ENCODE data around the gene SF3B1. TPM values are rescaled to one million over a fixed set of nuclear protein-coding genes. Genes with fewer than 3 reads are reported as not detected.
"Not testable (repeated sequence)": the region's sequence is repeated elsewhere in the genome, so short reads cannot be mapped to it uniquely, and the experiment has no call there.

SF3B1 gene
- total and polyA plus RNA-seq, 2 donors (not counting 1 experiment from before 2014, with no cell fraction given), result 524 to 722 TPM

DNA sequence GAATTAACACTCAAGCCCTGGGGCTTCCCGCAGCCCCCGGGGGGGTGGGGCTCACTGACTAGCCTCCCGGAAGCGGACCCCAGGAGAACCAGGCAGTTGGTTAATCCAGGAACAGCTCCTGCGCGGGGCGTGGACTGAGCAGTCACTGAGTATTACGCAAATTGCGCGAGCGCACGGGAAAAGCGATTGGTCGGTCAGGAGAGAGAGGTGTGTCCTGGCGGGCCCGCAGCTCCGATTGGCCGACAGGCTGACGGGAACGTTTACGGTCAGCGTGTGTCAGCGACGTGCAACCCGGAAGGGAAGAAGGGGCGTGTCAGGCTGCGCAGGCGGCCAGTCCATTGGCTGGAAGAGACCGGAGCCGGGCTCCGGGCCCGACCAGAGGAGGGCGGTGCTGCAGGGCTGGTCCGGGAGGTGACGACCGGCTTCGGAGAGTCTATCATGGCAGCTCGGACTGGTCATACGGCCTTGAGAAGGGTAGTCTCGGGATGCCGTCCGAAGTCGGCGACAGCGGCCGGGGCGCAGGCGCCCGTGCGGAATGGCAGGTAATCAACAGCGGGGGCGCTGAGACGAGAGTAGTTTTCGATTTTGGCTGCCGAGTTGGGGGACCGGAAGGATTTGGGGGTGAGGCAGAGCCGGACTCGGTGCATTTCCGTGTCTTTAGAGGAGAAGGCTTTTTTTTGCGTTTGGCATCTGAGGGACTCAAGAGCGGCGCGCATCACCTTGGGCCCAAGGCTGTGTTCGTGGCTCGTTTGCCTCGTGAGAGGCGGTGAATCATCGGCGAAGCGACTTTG, 18.5 kb upstream of the SF3B1 start, which contains the start of gene COQ10B:
Gene COQ10B (plus strand): TSS at position 430 of the 791 bp plus-strand sequence. CDS start 9 bp downstream, at position 439.
- Histone ChIP-seq H3K4me2 (replicated peaks; ENCODE audit: low read depth, low read length, poor library complexity, severe bottlenecking) (peak within 1 kb of the TSS; percentile 79), H3K27me3 (replicated peaks in 1 of 4; ENCODE audit: control extremely low read depth in 1 of 4, control insufficient read depth in 3 of 4, insufficient read depth in 4 of 4, low read length in 3 of 4) (no peaks in the 10 kb centered on the region), H4K20me1 (ENCODE audit: control insufficient read depth, insufficient read depth, low read length, poor library complexity, severe bottlenecking) (peaks cover 16% of the 10 kb centered on the region), H3K9ac (ENCODE audit: low read length) (peak within 1 kb of the TSS; percentile 90), H3K79me2 (ENCODE audit: control insufficient read depth, insufficient read depth, low read length) (peaks cover 46% of the 10 kb centered on the region), H3K36me3 (replicated peaks in 1 of 2; ENCODE audit: control extremely low read depth in 1 of 2, control insufficient read depth in 1 of 2, extremely low read depth in 1 of 2, insufficient read depth in 2 of 2, low read length in 1 of 2) (no peaks in the 10 kb centered on the region), H3K27ac (ENCODE audit: low read length in 2 of 2) (peak within 1 kb of the TSS; percentile 95 to 96), H3K9me3 (ENCODE audit: control extremely low read depth in 1 of 3, control insufficient read depth in 2 of 3, insufficient read depth in 1 of 3, low read length in 2 of 3) (peaks cover 0 to 3% (median 0%) of the 10 kb centered on the region in 3 donors), H3K4me1 (ENCODE audit: control insufficient read depth in 2 of 2, insufficient read depth in 2 of 2, low read length in 2 of 2) (peaks cover 17 to 19% of the 10 kb centered on the region in 2 donors), H3K4me3 (ENCODE audit: control extremely low read depth in 1 of 5, extremely low read depth in 1 of 5, insufficient read depth in 1 of 5, low read depth in 2 of 5, low read length in 4 of 5) (peak within 1 kb of the TSS; percentile 82 to 99 (median 89)), H2AFZ (ENCODE audit: insufficient read depth, low read depth, low read length, poor library complexity, severe bottlenecking) (peak within 1 kb of the TSS; percentile 83)
- ATAC-seq (ENCODE audit: low read depth), result peak; percentile 90
- no peak for TF ChIP-seq EZH2 (IDR thresholded peaks at IDR 0.05; ENCODE audit: borderline replicate concordance, insufficient read depth, low read depth, low read length, poor library complexity, severe bottlenecking)
- no peaks in the 10 kb centered on the region for H3K9me3 Mint-ChIP-seq (ENCODE audit: insufficient read depth)
- peak; percentile 99 for DNase-seq
- ChIA-PET CTCF (interaction anchor here (0.6 to 1.6 kb wide), 5 partner anchors 17 to 844 kb away, joined by 3 to 6 read pairs (median 5); partner anchors contain the start of gene SF3B1), POLR2A (interaction anchor here (0.6 to 2.0 kb wide), 10 partner anchors 13 to 252 kb away, joined by 3 to 27 read pairs (median 3); partner anchors contain the start of genes HSPD1, HSPE1, MARS2 and MOB4)
- H3K27ac Mint-ChIP-seq, result peak within 1 kb of the TSS; percentile 99
- under 1% methylated on average over 70 of the region's 70 CpGs for WGBS (ENCODE audit: insufficient coverage)
- peak within 1 kb of the TSS; percentile 99 for H3K4me3 Mint-ChIP-seq
- intact Hi-C loops (cut with micrococcal nuclease), result loop anchor here (1.0 kb wide), 5 partner anchors 18 to 527 kb away; partner anchors contain the start of genes HSPE1, MARS2, MOB4 and PGAP1
- H3K4me1 Mint-ChIP-seq, result peaks cover 42% of the 10 kb centered on the region
- no peaks in the 10 kb centered on the region for H3K27me3 Mint-ChIP-seq

DNA sequence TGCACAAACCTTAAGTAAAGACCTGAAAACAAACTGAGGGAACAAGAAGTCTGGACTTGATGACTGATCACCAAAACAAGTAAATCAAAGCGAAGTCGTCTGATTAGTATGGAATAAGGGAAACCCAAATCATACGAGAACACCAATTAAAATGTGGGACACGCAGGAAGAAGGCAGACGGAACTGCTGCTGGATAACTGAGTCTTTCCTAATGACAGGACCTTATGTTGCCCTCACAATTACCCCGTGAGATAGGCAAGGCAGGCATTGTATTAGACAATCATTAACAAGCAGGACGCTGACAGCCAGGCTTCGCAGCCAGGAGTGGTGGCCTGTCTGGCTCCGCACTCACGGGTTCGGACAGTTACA, 17.9 kb upstream of the SF3B1 start:
- H4K20me1 ChIP-seq (ENCODE audit: control insufficient read depth, insufficient read depth, low read length, poor library complexity, severe bottlenecking), result peaks cover 16% of the 10 kb centered on the region
- H3K4me3 ChIP-seq (ENCODE audit: control extremely low read depth in 1 of 5, extremely low read depth in 1 of 5, insufficient read depth in 1 of 5, low read depth in 2 of 5, low read length in 4 of 5), result peak overlapping the region; percentile 82 to 99 (median 83)
- ATAC-seq (ENCODE audit: low read depth), result no peak
- intact Hi-C loops (cut with micrococcal nuclease), result loop anchor here (1.0 kb wide), 5 partner anchors 17 to 526 kb away; partner anchors contain the start of genes HSPE1, MARS2, MOB4 and PGAP1
- H3K79me2 ChIP-seq (ENCODE audit: control insufficient read depth, insufficient read depth, low read length), result peaks cover 40% of the 10 kb centered on the region
- ChIA-PET CTCF (interaction anchor here (0.6 to 1.6 kb wide), 5 partner anchors 16 to 844 kb away, joined by 3 to 6 read pairs (median 5); partner anchors contain the start of gene SF3B1), POLR2A (interaction anchor here (0.6 to 2.0 kb wide), 10 partner anchors 12 to 252 kb away, joined by 3 to 27 read pairs (median 3); partner anchors contain the start of genes HSPD1, HSPE1, MARS2 and MOB4)
- peak overlapping the region; percentile 95 to 96 for H3K27ac ChIP-seq (ENCODE audit: low read length in 2 of 2)
- peak overlapping the region; percentile 90 for H3K9ac ChIP-seq (ENCODE audit: low read length)
- TF ChIP-seq, protein P1, sequence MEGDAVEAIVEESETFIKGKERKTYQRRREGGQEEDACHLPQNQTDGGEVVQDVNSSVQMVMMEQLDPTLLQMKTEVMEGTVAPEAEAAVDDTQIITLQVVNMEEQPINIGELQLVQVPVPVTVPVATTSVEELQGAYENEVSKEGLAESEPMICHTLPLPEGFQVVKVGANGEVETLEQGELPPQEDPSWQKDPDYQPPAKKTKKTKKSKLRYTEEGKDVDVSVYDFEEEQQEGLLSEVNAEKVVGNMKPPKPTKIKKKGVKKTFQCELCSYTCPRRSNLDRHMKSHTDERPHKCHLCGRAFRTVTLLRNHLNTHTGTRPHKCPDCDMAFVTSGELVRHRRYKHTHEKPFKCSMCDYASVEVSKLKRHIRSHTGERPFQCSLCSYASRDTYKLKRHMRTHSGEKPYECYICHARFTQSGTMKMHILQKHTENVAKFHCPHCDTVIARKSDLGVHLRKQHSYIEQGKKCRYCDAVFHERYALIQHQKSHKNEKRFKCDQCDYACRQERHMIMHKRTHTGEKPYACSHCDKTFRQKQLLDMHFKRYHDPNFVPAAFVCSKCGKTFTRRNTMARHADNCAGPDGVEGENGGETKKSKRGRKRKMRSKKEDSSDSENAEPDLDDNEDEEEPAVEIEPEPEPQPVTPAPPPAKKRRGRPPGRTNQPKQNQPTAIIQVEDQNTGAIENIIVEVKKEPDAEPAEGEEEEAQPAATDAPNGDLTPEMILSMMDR (IDR thresholded peaks at IDR 0.05), result no peak
- TF ChIP-seq EZH2 (IDR thresholded peaks at IDR 0.05; ENCODE audit: borderline replicate concordance, insufficient read depth, low read depth, low read length, poor library complexity, severe bottlenecking), result no peak
- peaks cover 17 to 19% of the 10 kb centered on the region in 2 donors for H3K4me1 ChIP-seq (ENCODE audit: control insufficient read depth in 2 of 2, insufficient read depth in 2 of 2, low read length in 2 of 2)
- no peaks in the 10 kb centered on the region for H3K36me3 ChIP-seq (replicated peaks in 1 of 2; ENCODE audit: control extremely low read depth in 1 of 2, control insufficient read depth in 1 of 2, extremely low read depth in 1 of 2, insufficient read depth in 2 of 2, low read length in 1 of 2)
- Mint-ChIP-seq H3K4me3 (peak overlapping the region; percentile 99), H3K27me3 (no peaks in the 10 kb centered on the region), H3K4me1 (peaks cover 40% of the 10 kb centered on the region), H3K9me3 (ENCODE audit: insufficient read depth) (no peaks in the 10 kb centered on the region), H3K27ac (peak overlapping the region; percentile 99)
- no peaks in the 10 kb centered on the region for H3K27me3 ChIP-seq (replicated peaks in 1 of 4; ENCODE audit: control extremely low read depth in 1 of 4, control insufficient read depth in 3 of 4, insufficient read depth in 4 of 4, low read length in 3 of 4)
- DNase-seq, result no peak
- H3K9me3 ChIP-seq (ENCODE audit: control extremely low read depth in 1 of 3, control insufficient read depth in 2 of 3, insufficient read depth in 1 of 3, low read length in 2 of 3), result peaks cover 0 to 3% (median 0%) of the 10 kb centered on the region in 3 donors
- H2AFZ ChIP-seq (ENCODE audit: insufficient read depth, low read depth, low read length, poor library complexity, severe bottlenecking), result peak overlapping the region; percentile 83
- WGBS (ENCODE audit: insufficient coverage), result 0% methylated on average over 9 of the region's 11 CpGs
- H3K4me2 ChIP-seq (replicated peaks; ENCODE audit: low read depth, low read length, poor library complexity, severe bottlenecking), result peak overlapping the region; percentile 79

DNA sequence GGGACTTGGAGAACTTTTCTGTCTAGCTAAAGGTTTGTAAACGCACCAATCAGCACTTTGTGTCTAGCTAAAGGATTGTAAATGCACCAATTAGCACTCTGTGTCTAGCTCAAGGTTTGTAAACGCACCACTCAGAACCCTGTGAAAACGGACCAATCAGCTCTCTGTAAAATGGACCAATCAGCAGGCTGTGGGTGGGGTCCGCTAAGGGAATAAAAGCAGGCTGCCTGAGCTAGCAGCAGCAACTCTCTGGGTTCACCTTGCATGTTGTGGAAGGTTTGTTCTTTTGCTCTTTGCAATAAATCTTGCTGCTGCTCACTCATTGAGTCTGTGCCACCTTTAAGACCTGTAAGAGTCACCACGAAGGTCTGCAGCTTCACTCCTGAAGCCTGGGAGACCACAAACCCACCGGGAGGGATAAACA, 16.1 kb upstream of the SF3B1 start:
- H3K27me3 ChIP-seq (replicated peaks in 1 of 4; ENCODE audit: control extremely low read depth in 1 of 4, control insufficient read depth in 3 of 4, insufficient read depth in 4 of 4, low read length in 3 of 4); H3K27ac ChIP-seq (ENCODE audit: low read length in 2 of 2); intact Hi-C loops (cut with micrococcal nuclease); H3K27ac Mint-ChIP-seq; H3K9ac ChIP-seq (ENCODE audit: low read length); H3K9me3 Mint-ChIP-seq (ENCODE audit: insufficient read depth); H3K36me3 ChIP-seq (replicated peaks in 1 of 2; ENCODE audit: control extremely low read depth in 1 of 2, control insufficient read depth in 1 of 2, extremely low read depth in 1 of 2, insufficient read depth in 2 of 2, low read length in 1 of 2); ATAC-seq (ENCODE audit: low read depth); H3K4me3 ChIP-seq (ENCODE audit: control extremely low read depth in 1 of 5, extremely low read depth in 1 of 5, insufficient read depth in 1 of 5, low read depth in 2 of 5, low read length in 4 of 5); DNase-seq; H3K9me3 ChIP-seq (ENCODE audit: control extremely low read depth in 1 of 3, control insufficient read depth in 2 of 3, insufficient read depth in 1 of 3, low read length in 2 of 3); H3K27me3 Mint-ChIP-seq; H3K4me2 ChIP-seq (replicated peaks; ENCODE audit: low read depth, low read length, poor library complexity, severe bottlenecking): not testable (repeated sequence)
- Histone ChIP-seq H3K4me1 (ENCODE audit: control insufficient read depth in 2 of 2, insufficient read depth in 2 of 2, low read length in 2 of 2) (peaks cover 17 to 19% of the 10 kb centered on the region in 2 donors), H4K20me1 (ENCODE audit: control insufficient read depth, insufficient read depth, low read length, poor library complexity, severe bottlenecking) (peaks cover 16% of the 10 kb centered on the region), H3K79me2 (ENCODE audit: control insufficient read depth, insufficient read depth, low read length) (peaks cover 23% of the 10 kb centered on the region), H2AFZ (ENCODE audit: insufficient read depth, low read depth, low read length, poor library complexity, severe bottlenecking) (peak overlapping the region; percentile 30)
- POLR2A ChIA-PET, result interaction anchor here (1.0 to 1.2 kb wide), 2 partner anchors 14 to 18 kb away, joined by 3 to 7 read pairs; no protein-coding TSS in a partner anchor
- Mint-ChIP-seq H3K4me1 (peaks cover 32% of the 10 kb centered on the region), H3K4me3 (peak overlapping the region; percentile 8)
- CTCF ChIA-PET, result interaction anchor here (1.6 kb wide), 1 partner anchor 16 kb away, joined by 6 read pairs; the partner anchor contains the start of gene SF3B1
- 71% methylated on average over 6 of the region's 6 CpGs for WGBS (ENCODE audit: insufficient coverage)
